CD4-positive, alpha-beta memory T cell (primary cell): ENCODE measurements around the gene ZC3H4. TPM values are rescaled to one million over a fixed set of nuclear protein-coding genes. Genes with fewer than 3 reads are reported as not detected.
"Not testable (repeated sequence)": the region's sequence is repeated elsewhere in the genome, so short reads cannot be mapped to it uniquely, and the experiment has no call there.

Experiments
- CTCF ChIA-PET: fragments of 350-600 bp; sonication (Branson Sonifier 250); formaldehyde crosslinking; loops from one replicate; lab custom pipeline; 2021; ENCODE audit warnings: inconsistent platforms; ENCODE audit not compliant: partially characterized antibody; lab: Charles Lee
- POLR2A ChIA-PET: fragments of 350-600 bp; sonication (Branson Sonifier 250); formaldehyde crosslinking; loops from one replicate; lab custom pipeline; 2021; ENCODE audit not compliant: partially characterized antibody; lab: Charles Lee
- DNase-seq, 5 donors: peaks; one replicate each; pipeline versions ENCODE4 v3.0.0 to v3.0.0-alpha.2; 2020 to 2022; ENCODE audit warnings: mixed read lengths in 1 of 5
- H3K27ac ChIP-seq: one replicate; pipeline ENCODE4 v1.7.0; 2013; ENCODE audit warnings: low read depth, low read length
- H3K27me3 ChIP-seq: 2 replicates; pipeline ENCODE4 v1.7.0; 2013; ENCODE audit warnings: mild to moderate bottlenecking, low read length, moderate library complexity; ENCODE audit not compliant: insufficient read depth
- H3K36me3 ChIP-seq: 2 replicates; pipeline ENCODE4 v1.7.0; 2013; ENCODE audit warnings: mild to moderate bottlenecking, low read length, moderate library complexity; ENCODE audit not compliant: insufficient read depth
- H3K4me1 ChIP-seq: 2 replicates; pipeline ENCODE4 v1.7.0; 2013; ENCODE audit warnings: mild to moderate bottlenecking, low read length, moderate library complexity; ENCODE audit not compliant: insufficient read depth
- H3K4me3 ChIP-seq, 2 donors: one replicate each; pipeline ENCODE4 v1.7.0; 2013; ENCODE audit warnings: low read length in 2 of 2, mild to moderate bottlenecking in 1 of 2
- H3K9me3 ChIP-seq, 2 donors: one replicate each; pipeline ENCODE4 v1.7.0; 2013; ENCODE audit warnings: low read length in 2 of 2, control low read depth in 1 of 2; ENCODE audit not compliant: control insufficient read depth in 1 of 2
- H3K27ac Mint-ChIP-seq, 7 donors: one replicate each; pipeline ENCODE4 v1.8.0; 2020 to 2021; ENCODE audit warnings: mixed read lengths in 7 of 7, mild to moderate bottlenecking in 6 of 7, inconsistent platforms in 3 of 7, moderate library complexity in 3 of 7
- H3K27me3 Mint-ChIP-seq, 2 donors: one replicate each; pipeline ENCODE4 v1.8.0; 2020 to 2021; ENCODE audit warnings: mixed read lengths in 2 of 2
- H3K36me3 Mint-ChIP-seq, 2 donors: one replicate each; pipeline ENCODE4 v1.8.0; 2020 to 2021; ENCODE audit warnings: mixed read lengths in 2 of 2, inconsistent platforms in 1 of 2, mild to moderate bottlenecking in 1 of 2
- H3K4me1 Mint-ChIP-seq, 4 donors: one replicate each; pipeline ENCODE4 v1.8.0; 2020 to 2021; ENCODE audit warnings: mixed read lengths in 4 of 4, mild to moderate bottlenecking in 1 of 4
- H3K4me3 Mint-ChIP-seq, 8 donors: one replicate each; pipeline ENCODE4 v1.8.0; 2020 to 2021; ENCODE audit warnings: mixed read lengths in 8 of 8, mild to moderate bottlenecking in 7 of 8, moderate library complexity in 6 of 8, inconsistent platforms in 3 of 8
- H3K9me3 Mint-ChIP-seq, 8 donors: one replicate each; pipeline ENCODE4 v1.8.0; 2020 to 2021; ENCODE audit warnings: mixed read lengths in 8 of 8, mild to moderate bottlenecking in 5 of 8, inconsistent platforms in 3 of 8, moderate library complexity in 1 of 8
- intact Hi-C: fragments of 100-400 bp; cut with micrococcal nuclease; formaldehyde crosslinking; loops from one replicate; pipeline ENCODE4 v1.15.1; 2023
- polyA plus RNA-seq, 2 donors: library from polyadenylated mRNA; unstranded; fragments of 300-500 nt; fragmentation: Illumina TruSeq; gene quantifications; one replicate each; pipeline ENCODE4 v1.2.3, GENCODE V29; 2021
- total RNA-seq, 2 experiments: library from RNA; stranded (reverse); gene quantifications; one replicate each; pipeline ENCODE4 v1.2.3, GENCODE V29; 2021

The ZC3H4 gene
- total and polyA plus RNA-seq, 4 experiments from 2014 or later: 0.33 to 75.7 (median 39.1) TPM

DNA sequence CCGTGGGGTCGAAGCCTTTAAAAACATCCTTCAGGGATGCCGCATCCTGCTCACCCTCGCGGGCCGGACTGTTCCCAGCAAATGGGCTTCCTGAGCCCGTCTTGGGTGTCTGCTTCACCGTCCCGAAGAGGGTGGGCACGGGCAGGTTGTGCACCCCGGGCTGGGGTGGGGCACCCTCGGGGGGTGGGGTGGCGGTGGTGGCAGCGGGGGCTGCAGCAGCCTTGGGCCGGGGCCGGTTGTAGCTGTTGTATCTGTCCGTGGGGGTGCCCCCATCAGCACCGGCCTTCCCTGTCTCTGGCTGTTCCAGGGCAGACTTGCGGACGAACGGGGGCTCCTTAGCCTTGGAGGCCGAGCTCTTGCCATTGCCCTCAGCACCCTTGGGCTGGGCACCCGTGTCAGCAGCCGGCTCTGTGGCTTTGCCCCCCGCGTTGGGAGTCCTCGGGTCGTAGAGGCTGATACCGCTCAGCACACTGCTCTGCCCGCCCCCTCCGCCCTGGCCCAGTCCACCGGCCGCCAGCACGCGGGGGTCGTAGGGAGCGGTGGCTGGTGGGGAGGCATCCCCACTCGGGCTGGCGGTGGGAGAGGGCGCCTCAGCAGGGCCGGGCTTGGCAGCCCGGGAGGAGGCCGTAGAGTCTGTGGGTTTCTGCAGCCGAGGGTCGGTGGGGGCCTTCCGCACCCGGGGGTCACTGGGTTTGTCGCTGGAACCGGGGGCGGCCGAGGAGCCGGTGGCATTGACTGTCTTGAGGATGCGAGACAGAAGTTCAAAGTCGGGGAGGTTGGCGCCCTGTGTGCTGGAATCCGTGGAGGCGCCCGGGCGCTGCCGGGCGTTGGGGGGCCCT, 47.0 kb downstream of the ZC3H4 start:
- Mint-ChIP-seq H3K27me3 (no peaks in the 10 kb centered on the region), H3K36me3 (peaks cover 18 to 50% of the 10 kb centered on the region in 2 donors)

DNA sequence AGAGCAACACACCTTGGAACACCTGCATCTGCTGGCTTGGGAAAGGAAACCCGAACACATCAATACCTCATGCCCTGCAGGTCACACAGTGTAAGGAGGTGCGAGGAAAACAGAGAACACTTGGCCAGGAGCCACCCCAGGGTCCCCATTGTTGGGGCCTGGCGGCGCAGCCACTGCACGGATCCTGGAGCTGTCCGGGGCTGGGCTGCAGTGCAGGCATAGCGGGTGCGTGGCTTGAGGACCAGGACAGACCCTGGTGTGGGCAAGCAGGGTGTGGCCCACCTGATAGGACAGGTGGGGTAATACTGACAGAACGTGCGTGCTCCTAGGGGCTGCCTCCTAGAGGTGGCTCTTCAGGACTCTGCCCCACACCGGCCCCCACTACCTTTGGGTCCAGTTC, 48.3 kb downstream of the ZC3H4 start:
- Histone ChIP-seq H3K9me3 (no peaks in the 10 kb centered on the region), H3K4me1 (no peaks in the 10 kb centered on the region), H3K27ac (no peak overlapping the region), H3K36me3 (peaks cover 39% of the 10 kb centered on the region), H3K4me3 (no peak overlapping the region), H3K27me3 (no peaks in the 10 kb centered on the region)
- H3K4me1 Mint-ChIP-seq: peaks cover 0 to 1% (median 0%) of the 10 kb centered on the region in 4 donors
- intact Hi-C loops: no loop called here
- peaks cover 6 to 36% of the 10 kb centered on the region in 2 donors for H3K36me3 Mint-ChIP-seq
- no peaks in the 10 kb centered on the region for H3K9me3 Mint-ChIP-seq
- no peak for DNase-seq
- ChIA-PET POLR2A (no interaction called here), CTCF (no interaction called here)
- no peaks in the 10 kb centered on the region for H3K27me3 Mint-ChIP-seq
- no peak overlapping the region for H3K4me3 Mint-ChIP-seq
- no peak overlapping the region for H3K27ac Mint-ChIP-seq

More for the DNA sequence above, 47.0 kb downstream of the ZC3H4 start:
- no peaks in the 10 kb centered on the region for H3K4me1 ChIP-seq
- no peaks in the 10 kb centered on the region for H3K27me3 ChIP-seq
- peaks cover 0 to 2% (median 0%) of the 10 kb centered on the region in 4 donors for H3K4me1 Mint-ChIP-seq
- H3K9me3 Mint-ChIP-seq: no peaks in the 10 kb centered on the region
- no peaks in the 10 kb centered on the region for H3K9me3 ChIP-seq
- peaks cover 53% of the 10 kb centered on the region for H3K36me3 ChIP-seq
- no peak overlapping the region for H3K27ac ChIP-seq
- no peak overlapping the region for H3K4me3 Mint-ChIP-seq
- DNase-seq: no peak
- ChIA-PET CTCF (no interaction called here), POLR2A (no interaction called here)
- H3K27ac Mint-ChIP-seq: no peak overlapping the region
- no peak overlapping the region for H3K4me3 ChIP-seq
- intact Hi-C loops: no loop called here

DNA sequence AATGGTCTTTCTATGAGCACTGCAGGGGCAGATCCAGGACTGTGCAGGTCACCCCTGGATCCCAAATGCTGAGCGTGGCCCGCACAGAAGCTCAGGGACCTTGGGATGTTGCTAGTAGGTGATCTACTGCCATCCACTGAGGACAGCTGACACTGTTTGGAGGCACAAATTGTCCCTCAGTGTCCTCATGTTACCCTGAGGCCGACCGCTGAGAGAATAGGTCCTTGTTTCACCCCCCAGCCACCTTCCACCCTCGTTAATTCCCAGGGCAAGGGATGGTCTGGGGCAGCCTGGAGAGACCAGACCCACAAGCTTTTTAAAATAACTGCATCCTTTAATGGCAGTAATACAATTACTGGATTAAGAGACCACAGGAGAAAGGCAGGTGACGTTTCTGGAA, 49.7 kb downstream of the ZC3H4 start:
- H3K4me3 Mint-ChIP-seq: no peak overlapping the region
- CTCF ChIA-PET: interaction anchor here (1.1 kb wide), 1 partner anchor 86 kb away, joined by 3 read pairs; no protein-coding TSS in a partner anchor
- intact Hi-C loops: no loop called here

DNA sequence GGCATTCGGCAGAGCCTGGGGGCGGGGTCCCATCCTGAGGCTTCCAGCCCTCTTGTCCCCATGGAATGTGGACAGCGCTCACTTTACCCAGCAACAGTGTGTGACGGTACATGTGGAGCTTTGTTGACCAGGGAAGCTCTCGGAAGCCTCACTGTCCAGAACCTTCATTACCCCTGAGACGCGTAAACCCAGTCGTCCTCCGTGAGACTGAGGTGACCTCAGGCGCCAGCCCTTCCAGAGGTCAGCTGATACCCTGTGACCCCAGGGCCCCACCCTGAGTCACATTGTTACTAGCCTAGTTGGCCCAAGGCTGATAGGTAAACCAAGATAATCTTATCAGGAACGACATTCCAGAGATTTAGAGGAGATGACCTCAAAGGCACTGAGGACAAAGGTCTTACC, 55.0 kb downstream of the ZC3H4 start:
- ChIA-PET CTCF (interaction anchor here (0.7 kb wide), 1 partner anchor 327 kb away, joined by 3 read pairs; no protein-coding TSS in a partner anchor), POLR2A (no interaction called here)
- Histone ChIP-seq H3K9me3 (no peaks in the 10 kb centered on the region), H3K4me1 (no peaks in the 10 kb centered on the region), H3K27ac (no peak overlapping the region), H3K27me3 (no peaks in the 10 kb centered on the region), H3K36me3 (no peaks in the 10 kb centered on the region), H3K4me3 (no peak overlapping the region)
- no peaks in the 10 kb centered on the region for H3K9me3 Mint-ChIP-seq
- no peaks in the 10 kb centered on the region for H3K36me3 Mint-ChIP-seq
- no peak overlapping the region for H3K4me3 Mint-ChIP-seq
- H3K4me1 Mint-ChIP-seq: peaks cover 0 to 1% (median 0%) of the 10 kb centered on the region in 4 donors
- intact Hi-C loops: no loop called here
- no peak for DNase-seq
- no peak overlapping the region for H3K27ac Mint-ChIP-seq
- peaks cover 0 to 2% of the 10 kb centered on the region in 2 donors for H3K27me3 Mint-ChIP-seq

More for the DNA sequence above, 49.7 kb downstream of the ZC3H4 start:
- H3K4me3 ChIP-seq: no peak overlapping the region
- Mint-ChIP-seq H3K36me3 (peaks cover 0 to 24% of the 10 kb centered on the region in 2 donors), H3K27me3 (no peaks in the 10 kb centered on the region), H3K27ac (peak overlapping the region in 1 of 7 donors; percentile 48), H3K4me1 (peaks cover 0 to 1% (median 0%) of the 10 kb centered on the region in 4 donors), H3K9me3 (no peaks in the 10 kb centered on the region)
- no peak overlapping the region for H3K27ac ChIP-seq
- POLR2A ChIA-PET: interaction anchor here (1.0 to 1.1 kb wide), 2 partner anchors 35 to 49 kb away, joined by 3 to 4 read pairs; partner anchors contain the start of gene ZC3H4
- H3K27me3 ChIP-seq: no peaks in the 10 kb centered on the region
- no peaks in the 10 kb centered on the region for H3K4me1 ChIP-seq
- no peaks in the 10 kb centered on the region for H3K9me3 ChIP-seq
- H3K36me3 ChIP-seq: peaks cover 30% of the 10 kb centered on the region
- DNase-seq: no peak

DNA sequence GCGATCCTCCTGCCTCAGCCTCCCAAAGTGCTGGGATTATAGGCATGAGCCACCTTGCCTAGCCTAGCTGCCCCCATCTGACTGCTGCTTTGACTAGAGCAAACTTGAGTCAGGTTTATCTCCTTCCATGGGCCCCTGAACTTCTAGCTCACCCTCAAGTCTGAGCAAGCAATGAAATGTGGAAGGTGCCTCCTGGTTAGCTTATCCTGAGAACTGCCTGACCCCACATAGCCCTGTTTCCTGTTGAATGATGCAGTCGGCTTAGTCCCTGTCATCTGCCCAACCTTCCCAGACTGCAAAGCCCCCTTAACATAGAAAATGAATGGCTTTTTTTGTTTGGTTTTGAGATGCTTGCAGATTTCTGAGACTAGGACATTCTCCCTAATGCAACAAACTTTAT, 56.2 kb downstream of the ZC3H4 start:
- peak overlapping the region in 1 of 7 donors; percentile 48 for H3K27ac Mint-ChIP-seq
- no peaks in the 10 kb centered on the region for H3K9me3 Mint-ChIP-seq
- peaks cover 0 to 2% of the 10 kb centered on the region in 2 donors for H3K27me3 Mint-ChIP-seq
- Histone ChIP-seq H3K27ac (no peak overlapping the region), H3K27me3 (no peaks in the 10 kb centered on the region), H3K36me3 (no peaks in the 10 kb centered on the region), H3K4me1 (no peaks in the 10 kb centered on the region), H3K9me3 (no peaks in the 10 kb centered on the region), H3K4me3 (no peak overlapping the region)
- CTCF ChIA-PET: interaction anchor here (1.0 kb wide), 1 partner anchor 21 kb away, joined by 3 read pairs; no protein-coding TSS in a partner anchor
- intact Hi-C loops: no loop called here
- H3K36me3 Mint-ChIP-seq: no peaks in the 10 kb centered on the region
- POLR2A ChIA-PET: no interaction called here
- no peak for DNase-seq
- H3K4me1 Mint-ChIP-seq: peaks cover 0 to 1% (median 0%) of the 10 kb centered on the region in 4 donors
- no peak overlapping the region for H3K4me3 Mint-ChIP-seq

DNA sequence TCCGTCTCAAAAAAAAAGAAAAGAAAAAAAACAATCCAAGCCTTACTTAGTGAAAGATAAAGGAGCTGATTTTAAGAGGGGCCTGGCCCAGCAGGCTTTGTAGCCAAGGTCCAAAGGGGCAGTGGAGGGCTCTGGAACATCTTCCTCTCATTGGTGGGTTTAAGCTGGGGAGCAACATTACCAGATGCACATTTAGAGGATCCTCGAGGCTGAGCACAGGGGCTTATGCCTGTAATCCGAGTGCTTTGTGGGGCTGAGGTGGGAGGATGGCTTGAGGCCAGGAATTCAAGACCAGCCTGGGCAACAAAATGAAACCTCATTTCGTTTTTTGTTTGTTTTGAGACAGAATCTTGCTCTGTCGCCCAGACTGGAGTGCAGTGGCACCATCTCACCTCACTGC, 57.2 kb downstream of the ZC3H4 start:
- H3K27ac ChIP-seq: no peak overlapping the region
- CTCF ChIA-PET: interaction anchor here (0.6 kb wide), 1 partner anchor 23 kb away, joined by 3 read pairs; no protein-coding TSS in a partner anchor
- H3K36me3 Mint-ChIP-seq: no peaks in the 10 kb centered on the region
- peaks cover 0 to 2% of the 10 kb centered on the region in 2 donors for H3K27me3 Mint-ChIP-seq
- no peaks in the 10 kb centered on the region for H3K9me3 ChIP-seq
- POLR2A ChIA-PET: no interaction called here
- H3K9me3 Mint-ChIP-seq: no peaks in the 10 kb centered on the region
- H3K27me3 ChIP-seq: no peaks in the 10 kb centered on the region
- no peaks in the 10 kb centered on the region for H3K4me1 ChIP-seq
- H3K36me3 ChIP-seq: no peaks in the 10 kb centered on the region
- peaks cover 0 to 1% (median 0%) of the 10 kb centered on the region in 4 donors for H3K4me1 Mint-ChIP-seq
- H3K4me3 Mint-ChIP-seq: no peak overlapping the region
- no peak overlapping the region for H3K4me3 ChIP-seq
- intact Hi-C loops: no loop called here
- no peak for DNase-seq
- H3K27ac Mint-ChIP-seq: peak overlapping the region in 1 of 7 donors; percentile 47

DNA sequence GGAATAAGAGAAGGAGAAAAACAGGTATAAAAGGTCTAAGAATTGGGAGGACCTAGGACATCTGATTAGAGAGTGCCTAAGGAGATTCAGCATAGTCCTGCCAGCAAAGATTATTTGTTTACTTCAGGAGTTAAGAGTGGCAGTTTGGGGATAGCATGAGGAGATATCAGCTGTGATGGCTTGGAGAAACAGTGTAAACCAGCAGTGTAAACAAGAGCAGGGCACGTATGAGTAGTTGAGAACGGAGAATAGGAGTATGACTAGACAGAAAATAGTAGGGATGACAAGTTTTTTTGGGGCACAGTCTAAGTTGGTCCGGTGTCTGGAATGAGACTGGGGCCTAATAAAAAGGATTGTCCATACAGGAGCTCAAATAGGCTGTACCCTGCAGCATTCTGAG, 63.0 kb downstream of the ZC3H4 start:
- H3K27me3 ChIP-seq, H3K36me3 ChIP-seq, H3K9me3 ChIP-seq, intact Hi-C loops, H3K27ac ChIP-seq, H3K4me3 ChIP-seq, H3K27me3 Mint-ChIP-seq, H3K36me3 Mint-ChIP-seq, CTCF ChIA-PET, POLR2A ChIA-PET, H3K9me3 Mint-ChIP-seq, DNase-seq: not testable (repeated sequence)
- peaks cover 13% of the 10 kb centered on the region for H3K4me1 ChIP-seq
- peak overlapping the region in 1 of 8 donors; percentile 43 for H3K4me3 Mint-ChIP-seq
- peaks cover 7 to 21% (median 14%) of the 10 kb centered on the region in 4 donors for H3K4me1 Mint-ChIP-seq
- peak overlapping the region in 1 of 7 donors; percentile 18 for H3K27ac Mint-ChIP-seq
